Measurements from ENCODE around the gene COX6B2.
"Not testable (repeated sequence)": the region's sequence is repeated elsewhere in the genome, so short reads cannot be mapped to it uniquely, and the experiment has no call there.

The COX6B2 gene

DNA sequence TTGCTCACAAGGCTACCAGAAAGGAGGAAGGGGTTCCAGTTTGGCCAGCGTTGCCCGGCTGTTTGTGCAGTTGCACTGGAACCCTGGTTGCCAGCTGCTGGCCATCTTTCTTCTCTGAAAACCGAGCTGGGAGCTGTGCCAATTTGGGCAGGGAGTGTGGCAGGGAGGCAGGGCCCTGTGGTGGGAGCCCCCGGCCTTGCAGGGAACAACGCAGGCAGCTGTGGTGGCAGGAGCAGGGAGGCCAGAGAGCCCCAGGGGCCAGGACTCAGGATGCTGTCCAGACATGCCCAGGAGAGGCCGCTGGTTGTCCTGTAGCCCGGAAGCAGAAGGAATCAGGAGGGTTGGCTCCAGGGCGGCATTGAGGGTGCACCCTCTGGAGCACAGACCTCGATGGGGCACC is 10.1 kb downstream of the COX6B2 start:
- Mint-ChIP-seq H3K27ac (no peak overlapping the region), H3K9me3 (no peaks in the 10 kb centered on the region), H3K4me1 (peaks cover 15% of the 10 kb centered on the region), H3K36me3 (ENCODE audit: low read depth) (peaks cover 7% of the 10 kb centered on the region), H3K4me3 (no peak overlapping the region), H3K27me3 (peaks cover 3% of the 10 kb centered on the region)
- DNase-seq, result no peak
- no peak for ATAC-seq

- Mint-ChIP-seq H3K27me3 (peaks cover 10% of the 10 kb centered on the region), H3K4me3 (peak overlapping the region; percentile 71), H3K27ac (no peak overlapping the region), H3K9me3 (no peaks in the 10 kb centered on the region), H3K4me1 (peaks cover 24% of the 10 kb centered on the region), H3K36me3 (ENCODE audit: low read depth) (peaks cover 8% of the 10 kb centered on the region)
- DNase-seq, result no peak
- no peak for ATAC-seq
Observed at GRCh38 chr19:55341595-55342531, 12.7 kb downstream of the COX6B2 start.

- peaks cover 24% of the 10 kb centered on the region for H3K4me1 Mint-ChIP-seq
- H3K36me3 Mint-ChIP-seq (ENCODE audit: low read depth), result peaks cover 8% of the 10 kb centered on the region
- DNase-seq, result peak; percentile 81
- peak overlapping the region; percentile 86 for H3K27ac Mint-ChIP-seq
- no peak for ATAC-seq
- H3K27me3 Mint-ChIP-seq, result peaks cover 11% of the 10 kb centered on the region
- H3K9me3 Mint-ChIP-seq, result no peaks in the 10 kb centered on the region
- H3K4me3 Mint-ChIP-seq, result peak overlapping the region; percentile 87
Observed at GRCh38 chr19:55341171-55341588, 13.3 kb downstream of the COX6B2 start.

DNA sequence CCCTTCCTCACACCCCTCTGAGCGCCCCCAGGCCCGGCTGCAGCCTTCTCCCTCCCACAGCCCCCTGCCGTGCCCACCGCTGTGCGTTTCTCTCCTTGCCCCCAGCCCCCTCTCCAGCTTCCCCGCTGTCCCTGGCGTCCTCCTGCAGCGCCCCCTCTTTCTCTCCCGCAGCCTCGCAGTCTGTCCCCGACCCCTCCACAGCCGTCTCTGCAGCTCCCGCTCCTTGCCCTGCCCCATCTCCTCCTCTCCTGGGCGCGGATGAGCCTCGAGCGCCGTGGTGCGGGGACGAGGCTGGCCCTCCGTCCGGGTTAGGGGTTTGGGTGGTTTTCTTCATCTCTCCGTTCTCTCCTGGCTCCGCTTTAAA is 13.8 kb downstream of the COX6B2 start:
- H3K36me3 Mint-ChIP-seq (ENCODE audit: low read depth), result peaks cover 8% of the 10 kb centered on the region
- H3K4me1 Mint-ChIP-seq, result peaks cover 24% of the 10 kb centered on the region
- H3K27ac Mint-ChIP-seq, result peak overlapping the region; percentile 86
- H3K27me3 Mint-ChIP-seq, result peaks cover 12% of the 10 kb centered on the region
- peak; percentile 35 for DNase-seq
- peak overlapping the region; percentile 87 for H3K4me3 Mint-ChIP-seq
- H3K9me3 Mint-ChIP-seq, result no peaks in the 10 kb centered on the region
- no peak for ATAC-seq

DNA sequence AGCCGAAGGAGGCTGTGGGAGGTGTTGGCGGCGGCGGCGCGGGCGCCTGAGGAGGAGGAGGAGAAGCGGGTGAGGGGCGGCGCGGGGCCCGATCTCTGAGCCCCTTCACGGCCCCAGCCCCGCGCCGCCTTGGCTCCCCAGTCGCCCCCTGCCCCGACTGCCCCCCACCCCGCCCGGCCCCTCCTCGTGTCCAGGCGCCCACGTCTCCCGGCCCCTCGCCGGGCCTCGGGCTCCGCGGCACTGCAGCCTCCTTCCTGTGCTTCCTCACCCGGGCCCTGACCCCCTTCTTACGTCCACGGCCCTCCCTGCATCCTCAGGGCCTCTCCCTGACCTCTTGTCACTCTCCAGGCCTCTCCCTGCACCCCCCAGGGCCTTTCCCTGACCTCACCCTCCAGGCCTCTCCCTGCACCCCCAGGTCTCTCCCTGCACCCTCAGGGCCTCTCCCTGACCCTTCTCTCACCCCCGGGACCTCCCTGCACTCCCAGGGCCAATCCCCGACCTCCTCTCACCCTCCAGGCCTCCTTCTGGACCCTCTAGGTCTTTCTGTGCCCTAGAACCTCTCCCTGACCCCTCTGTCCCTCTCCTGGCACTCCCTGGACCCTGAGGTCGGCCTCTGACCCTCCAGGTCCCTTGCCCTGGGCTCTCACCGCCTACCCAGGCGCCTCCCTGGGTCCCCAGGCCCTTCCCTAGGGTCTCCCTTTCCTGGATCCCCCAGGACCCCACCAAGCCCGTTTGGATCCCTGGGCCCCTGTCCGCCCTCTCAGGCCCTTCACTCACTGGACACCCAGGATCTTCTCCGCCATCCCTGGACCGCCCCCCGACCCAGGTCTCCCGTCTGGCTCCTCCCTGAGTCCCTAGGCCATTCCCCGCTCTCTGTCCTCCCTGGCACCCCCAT is 14.4 kb downstream of the COX6B2 start:
- DNase-seq (peak; percentile 46), ATAC-seq (no peak)
- H3K4me3 Mint-ChIP-seq, result peak overlapping the region; percentile 87
- H3K9me3 Mint-ChIP-seq, result no peaks in the 10 kb centered on the region
- H3K36me3 Mint-ChIP-seq (ENCODE audit: low read depth), result peaks cover 4% of the 10 kb centered on the region
- H3K27ac Mint-ChIP-seq, result peak overlapping the region; percentile 97
- H3K27me3 Mint-ChIP-seq, result peaks cover 12% of the 10 kb centered on the region
- peaks cover 24% of the 10 kb centered on the region for H3K4me1 Mint-ChIP-seq

DNA sequence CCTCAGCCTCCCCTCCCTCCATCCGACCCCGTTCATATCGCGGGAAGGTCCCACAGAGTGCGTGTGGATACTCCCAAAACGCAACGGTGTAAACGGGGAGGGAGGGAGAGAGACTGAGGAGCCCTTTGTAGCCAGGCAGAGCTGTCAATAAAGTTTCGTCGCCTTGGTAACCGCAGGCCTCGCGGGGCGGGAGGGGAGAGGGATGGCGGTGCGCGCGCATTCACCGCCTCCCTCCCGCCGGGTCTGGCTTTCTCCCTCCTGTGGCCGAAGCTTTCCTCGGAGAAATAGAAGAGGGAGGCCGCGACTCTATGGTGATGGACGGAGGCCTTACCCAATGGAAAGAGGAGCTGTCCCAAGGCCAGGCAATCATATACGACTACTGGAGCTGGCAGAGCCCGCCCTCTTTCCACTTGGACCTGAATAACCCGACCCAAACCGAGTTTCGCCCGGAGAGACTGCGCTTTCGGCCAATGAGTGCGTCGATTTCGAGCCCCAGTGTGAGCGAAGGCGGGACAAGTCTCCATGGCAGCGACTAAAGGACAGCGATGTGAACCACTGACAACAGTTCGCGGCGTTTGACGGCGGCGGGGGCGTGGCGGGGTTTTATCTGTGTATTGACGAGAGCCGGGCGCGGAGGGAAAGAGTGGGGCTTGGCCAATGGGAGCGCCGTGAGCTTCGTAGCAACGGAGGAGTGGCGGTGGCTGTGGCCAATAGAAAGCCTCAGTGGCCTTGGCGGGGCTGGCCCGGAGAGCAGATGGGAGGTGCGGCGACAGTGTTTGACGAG is 15.2 kb downstream of the COX6B2 start, which contains the start of gene KMT5C:
Gene KMT5C (plus strand): TSS at position 772 of the 784 bp plus-strand sequence. CDS start 2,061 bp downstream, outside the sequence.
- H3K4me3 Mint-ChIP-seq, result peak within 1 kb of the TSS; percentile 87
- H3K27ac Mint-ChIP-seq, result peak within 1 kb of the TSS; percentile 97
- H3K9me3 Mint-ChIP-seq, result no peaks in the 10 kb centered on the region
- peaks cover 14% of the 10 kb centered on the region for H3K27me3 Mint-ChIP-seq
- peak; percentile 89 for ATAC-seq
- H3K4me1 Mint-ChIP-seq, result peaks cover 24% of the 10 kb centered on the region
- DNase-seq, result peak; percentile 100
- peaks cover 4% of the 10 kb centered on the region for H3K36me3 Mint-ChIP-seq (ENCODE audit: low read depth)

DNA sequence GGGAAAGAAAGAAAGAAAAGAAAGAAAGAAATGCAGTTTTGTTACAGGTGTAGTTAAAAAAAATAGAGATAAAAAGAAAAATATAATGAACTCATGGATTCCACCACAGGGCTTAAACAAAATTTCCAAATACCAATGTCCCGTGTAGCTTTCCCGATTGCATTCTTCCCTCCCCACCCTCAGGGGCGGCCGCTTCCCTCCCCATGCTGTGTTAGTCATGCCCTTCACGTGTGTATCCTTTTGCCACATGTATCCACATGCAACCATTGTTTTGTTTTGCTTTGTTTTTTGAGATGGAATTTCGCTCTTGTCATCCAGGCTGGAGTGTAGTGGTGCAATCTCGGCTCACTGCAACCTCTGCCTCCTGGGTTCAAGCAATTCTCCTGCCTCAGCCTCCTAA is 18.4 kb downstream of the COX6B2 start:
- Mint-ChIP-seq H3K27ac (no peak overlapping the region), H3K36me3 (ENCODE audit: low read depth) (peaks cover 3% of the 10 kb centered on the region), H3K9me3 (no peaks in the 10 kb centered on the region), H3K4me1 (peaks cover 19% of the 10 kb centered on the region), H3K4me3 (no peak overlapping the region), H3K27me3 (peaks cover 20% of the 10 kb centered on the region)
- no peak for DNase-seq
- ATAC-seq, result no peak

DNA sequence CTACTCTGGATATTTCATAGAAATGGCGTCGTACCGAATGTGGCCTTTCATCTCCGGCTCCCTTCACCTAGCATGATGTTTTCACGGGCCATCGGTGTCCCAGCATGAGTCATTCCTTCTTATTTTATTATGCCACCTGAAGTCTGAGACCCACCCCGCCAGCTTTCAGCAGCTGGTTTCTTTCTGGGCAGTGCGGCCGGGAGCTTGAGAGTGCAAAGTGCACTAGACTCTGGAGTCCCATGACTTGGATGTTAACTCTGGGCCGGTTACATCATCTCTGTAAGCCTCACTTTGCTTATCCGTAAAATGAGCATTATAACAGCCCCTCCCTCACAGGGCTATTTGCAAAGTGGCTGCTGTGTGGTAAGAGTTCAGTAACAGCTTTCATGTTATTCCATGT is 20.6 kb downstream of the COX6B2 start:
- no peak for ATAC-seq
- no peaks in the 10 kb centered on the region for H3K36me3 Mint-ChIP-seq (ENCODE audit: low read depth)
- no peak for DNase-seq
- H3K27ac Mint-ChIP-seq, result no peak overlapping the region
- H3K9me3 Mint-ChIP-seq, result no peaks in the 10 kb centered on the region
- H3K4me1 Mint-ChIP-seq, result peaks cover 6% of the 10 kb centered on the region
- H3K4me3 Mint-ChIP-seq, result no peak overlapping the region
- H3K27me3 Mint-ChIP-seq, result peaks cover 19% of the 10 kb centered on the region

DNA sequence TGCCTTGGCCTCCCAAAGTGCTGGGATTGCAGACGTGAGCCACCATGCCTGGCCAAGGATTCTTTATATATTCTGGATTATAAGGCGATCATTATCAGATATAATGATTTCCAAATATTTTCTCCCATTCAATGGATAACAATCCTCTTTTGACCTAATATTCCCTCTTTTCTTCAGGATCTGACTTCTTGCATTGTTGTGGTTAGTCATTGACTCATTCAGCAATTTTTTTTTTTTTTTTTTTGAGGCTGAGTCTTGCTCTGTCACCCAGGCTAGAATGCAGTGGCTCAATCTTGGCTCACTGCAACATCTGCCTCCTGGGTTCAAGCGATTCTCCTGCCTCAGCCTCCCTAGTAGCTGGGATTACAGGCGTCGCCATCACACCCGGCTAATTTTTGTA is 24.7 kb downstream of the COX6B2 start:
- peaks cover 11% of the 10 kb centered on the region for H3K27me3 Mint-ChIP-seq
- not testable (repeated sequence) for DNase-seq; H3K27ac Mint-ChIP-seq; H3K4me3 Mint-ChIP-seq; H3K36me3 Mint-ChIP-seq (ENCODE audit: low read depth); H3K4me1 Mint-ChIP-seq; H3K9me3 Mint-ChIP-seq; ATAC-seq

DNA sequence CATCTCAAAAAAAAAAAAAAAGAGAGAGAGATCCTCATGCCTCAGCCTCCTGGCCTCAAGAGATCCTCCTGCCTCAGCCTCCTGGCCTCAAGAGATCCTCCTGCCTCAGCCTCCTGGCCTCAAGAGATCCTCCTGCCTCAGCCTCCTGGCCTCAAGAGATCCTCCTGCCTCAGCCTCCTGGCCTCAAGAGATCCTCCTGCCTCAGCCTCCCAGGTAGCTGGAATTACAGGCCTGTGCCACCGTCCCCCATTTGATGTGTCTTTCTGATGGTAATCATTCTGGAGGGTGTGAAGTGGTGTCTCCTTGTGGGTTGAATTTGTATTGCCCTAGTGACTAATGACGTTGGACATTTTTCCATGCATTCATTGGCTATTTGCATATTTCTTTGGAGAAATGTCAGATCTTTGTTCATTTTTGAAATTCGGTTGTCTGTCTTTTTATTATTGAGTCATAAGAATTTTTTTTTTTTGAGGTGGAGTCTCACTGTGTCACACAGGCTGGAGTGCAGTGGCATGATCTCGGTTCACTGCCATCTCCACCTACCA is 25.7 kb downstream of the COX6B2 start:
- H3K27ac Mint-ChIP-seq, H3K9me3 Mint-ChIP-seq, DNase-seq: not testable (repeated sequence)

GRCh38 chr19:55325172-55325571 is 29.3 kb downstream of the COX6B2 start, which contains the start of gene TMEM150B:
TMEM150B (minus strand) TSS chr19:55325341; CDS start chr19:55321036, 4,305 bp downstream.
- no peaks in the 10 kb centered on the region for H3K4me1 Mint-ChIP-seq
- no peak for ATAC-seq
- DNase-seq, result no peak
- H3K4me3 Mint-ChIP-seq, result no peak within 1 kb of the TSS
- peaks cover 11% of the 10 kb centered on the region for H3K27me3 Mint-ChIP-seq
- no peaks in the 10 kb centered on the region for H3K9me3 Mint-ChIP-seq
- no peaks in the 10 kb centered on the region for H3K36me3 Mint-ChIP-seq (ENCODE audit: low read depth)
- H3K27ac Mint-ChIP-seq, result no peak within 1 kb of the TSS

More for the DNA sequence above, 25.7 kb downstream of the COX6B2 start:
- ATAC-seq; H3K4me3 Mint-ChIP-seq; H3K4me1 Mint-ChIP-seq; H3K36me3 Mint-ChIP-seq (ENCODE audit: low read depth); H3K27me3 Mint-ChIP-seq: not testable (repeated sequence)

DNA sequence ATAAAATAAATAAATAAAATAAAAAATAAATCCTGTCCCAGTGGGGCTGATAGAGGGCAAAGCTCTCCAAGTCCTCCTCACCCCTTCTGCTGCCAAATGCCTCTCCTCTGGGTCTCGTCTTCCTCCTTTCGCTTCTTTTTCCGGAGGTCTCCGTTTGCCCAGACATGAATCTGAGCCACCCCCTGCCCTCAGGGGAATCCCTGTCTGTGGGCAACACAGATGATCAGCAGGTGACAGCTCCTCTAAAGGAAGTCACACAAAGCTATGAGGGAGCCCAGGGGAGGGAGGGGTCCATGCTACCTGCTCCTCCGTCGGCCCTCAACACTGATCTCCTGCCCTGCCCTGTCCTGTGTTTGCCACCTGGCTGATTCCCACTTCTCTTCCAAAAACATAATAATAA is 29.9 kb downstream of the COX6B2 start:
- DNase-seq, result no peak
- Mint-ChIP-seq H3K9me3 (no peaks in the 10 kb centered on the region), H3K4me3 (no peak overlapping the region), H3K27me3 (peaks cover 10% of the 10 kb centered on the region), H3K4me1 (no peaks in the 10 kb centered on the region), H3K36me3 (ENCODE audit: low read depth) (no peaks in the 10 kb centered on the region), H3K27ac (no peak overlapping the region)
- no peak for ATAC-seq

GRCh38 chr19:55322204-55322885 is 32.2 kb downstream of the COX6B2 start:
- no peak overlapping the region for H3K27ac Mint-ChIP-seq
- ATAC-seq, result no peak
- no peaks in the 10 kb centered on the region for H3K4me1 Mint-ChIP-seq

More at GRCh38 chr19:55322204-55322885, 32.2 kb downstream of the COX6B2 start:
- H3K36me3 Mint-ChIP-seq (ENCODE audit: low read depth), result no peaks in the 10 kb centered on the region
- H3K27me3 Mint-ChIP-seq, result peaks cover 10% of the 10 kb centered on the region
- no peaks in the 10 kb centered on the region for H3K9me3 Mint-ChIP-seq
- no peak for DNase-seq
- H3K4me3 Mint-ChIP-seq, result no peak overlapping the region

All from activated naive CD8-positive, alpha-beta T cell treated with anti-CD3 and anti-CD28 coated beads, Interleukin-2, amount 50 U/mL, for 24 hours (primary cell).